SK-N-SH treated with all-trans-retinoic acid at 6 μM for 48 hours (cell line): ENCODE measurements around the gene SGK1.

ENCODE experiments used
- BACH2 ChIP-seq: fragments of 250-450 bp; sonication (Bioruptor Pico); IDR thresholded peaks from 2 replicates; pipeline ENCODE4 v1.9.0; 2021; ENCODE audit warnings: mild to moderate bottlenecking, borderline replicate concordance
- ZFP3 ChIP-seq: fragments of 250-450 bp; sonication (Bioruptor Pico); IDR thresholded peaks from 2 replicates; pipeline ENCODE4 v1.5.0; 2020; ENCODE audit warnings: mild to moderate bottlenecking, moderate library complexity
- TF ChIP-seq, protein P1 (sequence below): fragments of 250-450 bp; sonication (Bioruptor Pico); IDR thresholded peaks from 2 replicates; pipeline ENCODE4 v1.5.1; 2020; ENCODE audit warnings: low read depth, mild to moderate bottlenecking, moderate library complexity
- TF ChIP-seq, protein P2 (sequence below): fragments of 250-450 bp; sonication (Bioruptor Pico); IDR thresholded peaks from 2 replicates; pipeline ENCODE4 v1.8.0; 2020; ENCODE audit warnings: mild to moderate bottlenecking, moderate library complexity, borderline replicate concordance
- TF ChIP-seq, protein P3 (sequence below): fragments of 250-450 bp; sonication (Bioruptor Pico); IDR thresholded peaks from 2 replicates; pipeline ENCODE4 v1.8.0; 2021; ENCODE audit warnings: low read depth, mild to moderate bottlenecking, moderate library complexity, borderline replicate concordance

DNA sequence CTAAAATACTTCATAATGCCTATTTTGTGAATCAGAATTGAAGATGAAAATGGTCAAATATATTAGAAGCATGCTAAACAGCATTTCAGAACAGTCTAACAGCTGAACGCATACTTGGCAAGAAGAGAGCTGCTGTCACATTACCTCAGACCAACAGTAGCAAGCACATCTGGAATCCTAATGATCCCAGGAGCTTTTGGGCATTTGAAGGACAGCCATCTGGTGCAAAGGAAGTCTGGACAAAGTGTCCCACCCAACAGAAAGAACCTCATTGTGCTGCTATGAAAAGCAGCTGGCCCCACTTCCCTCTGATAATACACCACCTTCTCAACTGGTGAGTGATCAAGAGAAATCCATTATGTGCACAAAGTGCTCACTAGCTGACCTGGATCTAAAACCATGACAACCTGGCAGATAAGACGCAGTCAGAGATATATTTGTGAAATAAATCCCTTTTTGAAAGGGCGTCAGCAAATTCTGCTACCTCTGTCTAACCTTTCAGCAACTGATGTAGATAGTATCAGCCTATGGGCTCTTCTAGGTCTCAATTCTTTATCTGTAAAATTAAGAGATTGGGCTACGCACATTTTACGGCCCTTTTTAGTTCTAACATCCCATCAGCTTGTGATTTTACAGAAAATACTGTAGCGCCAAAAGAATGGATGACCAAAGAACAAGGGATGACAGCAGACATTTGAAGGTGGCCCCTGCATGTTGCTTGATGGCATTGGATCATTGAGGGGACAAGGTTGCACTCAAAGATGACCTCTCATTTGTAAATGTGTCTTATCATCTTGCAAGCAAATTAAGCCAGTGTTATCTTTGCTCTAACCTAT, 78.7 kb downstream of the SGK1 start:
- TF ChIP-seq, protein P1, sequence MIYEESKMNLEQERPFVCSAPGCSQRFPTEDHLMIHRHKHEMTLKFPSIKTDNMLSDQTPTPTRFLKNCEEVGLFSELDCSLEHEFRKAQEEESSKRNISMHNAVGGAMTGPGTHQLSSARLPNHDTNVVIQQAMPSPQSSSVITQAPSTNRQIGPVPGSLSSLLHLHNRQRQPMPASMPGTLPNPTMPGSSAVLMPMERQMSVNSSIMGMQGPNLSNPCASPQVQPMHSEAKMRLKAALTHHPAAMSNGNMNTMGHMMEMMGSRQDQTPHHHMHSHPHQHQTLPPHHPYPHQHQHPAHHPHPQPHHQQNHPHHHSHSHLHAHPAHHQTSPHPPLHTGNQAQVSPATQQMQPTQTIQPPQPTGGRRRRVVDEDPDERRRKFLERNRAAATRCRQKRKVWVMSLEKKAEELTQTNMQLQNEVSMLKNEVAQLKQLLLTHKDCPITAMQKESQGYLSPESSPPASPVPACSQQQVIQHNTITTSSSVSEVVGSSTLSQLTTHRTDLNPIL (CRISPR knock-in tag), result no peak
- TF ChIP-seq, protein P2, sequence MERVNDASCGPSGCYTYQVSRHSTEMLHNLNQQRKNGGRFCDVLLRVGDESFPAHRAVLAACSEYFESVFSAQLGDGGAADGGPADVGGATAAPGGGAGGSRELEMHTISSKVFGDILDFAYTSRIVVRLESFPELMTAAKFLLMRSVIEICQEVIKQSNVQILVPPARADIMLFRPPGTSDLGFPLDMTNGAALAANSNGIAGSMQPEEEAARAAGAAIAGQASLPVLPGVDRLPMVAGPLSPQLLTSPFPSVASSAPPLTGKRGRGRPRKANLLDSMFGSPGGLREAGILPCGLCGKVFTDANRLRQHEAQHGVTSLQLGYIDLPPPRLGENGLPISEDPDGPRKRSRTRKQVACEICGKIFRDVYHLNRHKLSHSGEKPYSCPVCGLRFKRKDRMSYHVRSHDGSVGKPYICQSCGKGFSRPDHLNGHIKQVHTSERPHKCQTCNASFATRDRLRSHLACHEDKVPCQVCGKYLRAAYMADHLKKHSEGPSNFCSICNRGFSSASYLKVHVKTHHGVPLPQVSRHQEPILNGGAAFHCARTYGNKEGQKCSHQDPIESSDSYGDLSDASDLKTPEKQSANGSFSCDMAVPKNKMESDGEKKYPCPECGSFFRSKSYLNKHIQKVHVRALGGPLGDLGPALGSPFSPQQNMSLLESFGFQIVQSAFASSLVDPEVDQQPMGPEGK (CRISPR knock-in tag), result no peak
- TF ChIP-seq, protein P3, sequence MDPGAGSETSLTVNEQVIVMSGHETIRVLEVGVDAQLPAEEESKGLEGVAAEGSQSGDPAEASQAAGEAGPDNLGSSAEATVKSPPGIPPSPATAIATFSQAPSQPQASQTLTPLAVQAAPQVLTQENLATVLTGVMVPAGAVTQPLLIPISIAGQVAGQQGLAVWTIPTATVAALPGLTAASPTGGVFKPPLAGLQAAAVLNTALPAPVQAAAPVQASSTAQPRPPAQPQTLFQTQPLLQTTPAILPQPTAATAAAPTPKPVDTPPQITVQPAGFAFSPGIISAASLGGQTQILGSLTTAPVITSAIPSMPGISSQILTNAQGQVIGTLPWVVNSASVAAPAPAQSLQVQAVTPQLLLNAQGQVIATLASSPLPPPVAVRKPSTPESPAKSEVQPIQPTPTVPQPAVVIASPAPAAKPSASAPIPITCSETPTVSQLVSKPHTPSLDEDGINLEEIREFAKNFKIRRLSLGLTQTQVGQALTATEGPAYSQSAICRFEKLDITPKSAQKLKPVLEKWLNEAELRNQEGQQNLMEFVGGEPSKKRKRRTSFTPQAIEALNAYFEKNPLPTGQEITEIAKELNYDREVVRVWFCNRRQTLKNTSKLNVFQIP (CRISPR knock-in tag), result no peak
- no peak for TF ChIP-seq BACH2 (CRISPR knock-in tag)
- no peak for TF ChIP-seq ZFP3 (CRISPR knock-in tag)
